ENCODE results near the gene RAB23. TPM values are rescaled to one million over a fixed set of nuclear protein-coding genes. Genes with fewer than 3 reads are reported as not detected.

RAB23 gene
- total and polyA plus RNA-seq, 9 of the 15 experiments (the other 6 are each of a cell fraction or from before 2014, with no cell fraction given), result 3.4 to 18.0 (median 9.4) TPM

GRCh38 chr6:57224769-57225515, 2.8 kb upstream of the RAB23 start (continued):
- TF ChIP-seq PBX2 (CRISPR knock-in tag; IDR thresholded peaks at IDR 0.05; ENCODE audit: low read depth), result no peak
- peak; percentile 26; the same call in 1 of the 2 replicates for TF ChIP-seq PBX2 (tag; conservative IDR thresholded peaks at IDR 0.05; ENCODE audit: low read depth)
- TF ChIP-seq ZNF239 (CRISPR knock-in tag; IDR thresholded peaks at IDR 0.05), result peak; percentile 80
- TF ChIP-seq JUND (IDR thresholded peaks at IDR 0.05; ENCODE audit: borderline replicate concordance, low read depth, low read length), result peak; percentile 41; the same call in 1 of the 2 replicates
- TF ChIP-seq JUND (tag; IDR thresholded peaks at IDR 0.05; ENCODE audit: borderline replicate concordance, low read depth, low read length), result peak; percentile 18; the same call in 1 of the 3 replicates
- TF ChIP-seq STAT6 (CRISPR knock-in tag; IDR thresholded peaks at IDR 0.05), result no peak
- no peak for TF ChIP-seq MTF1 (CRISPR knock-in tag; IDR thresholded peaks at IDR 0.05; ENCODE audit: borderline replicate concordance)
- TF ChIP-seq GMEB1 (CRISPR knock-in tag; IDR thresholded peaks at IDR 0.05), result 0 out of 2 replicates have a peak, but pooled peaks have one; percentile 14
- no peak for TF ChIP-seq TEAD1 (CRISPR knock-in tag; IDR thresholded peaks at IDR 0.05)
- no peak for TF ChIP-seq REST (IDR thresholded peaks at IDR 0.05; ENCODE audit: borderline replicate concordance)
- 0 out of 2 replicates have a peak, but pooled peaks have one; percentile 28 for TF ChIP-seq REST (CRISPR knock-in tag; IDR thresholded peaks at IDR 0.05; ENCODE audit: low read depth)

All from K562 (cell line).